ENCODE data around the gene CCNB2. TPM values are rescaled to one million over a fixed set of nuclear protein-coding genes. Genes with fewer than 3 reads are reported as not detected.

The CCNB2 gene
- total and polyA plus RNA-seq, 10 of the 15 experiments (the other 5 are each of a cell fraction or from before 2014, with no cell fraction given), result 74.1 to 211 (median 103) TPM

GRCh38 chr15:59140422-59141226, 35.7 kb downstream of the CCNB2 start (continued):
- TF ChIP-seq, protein P1, sequence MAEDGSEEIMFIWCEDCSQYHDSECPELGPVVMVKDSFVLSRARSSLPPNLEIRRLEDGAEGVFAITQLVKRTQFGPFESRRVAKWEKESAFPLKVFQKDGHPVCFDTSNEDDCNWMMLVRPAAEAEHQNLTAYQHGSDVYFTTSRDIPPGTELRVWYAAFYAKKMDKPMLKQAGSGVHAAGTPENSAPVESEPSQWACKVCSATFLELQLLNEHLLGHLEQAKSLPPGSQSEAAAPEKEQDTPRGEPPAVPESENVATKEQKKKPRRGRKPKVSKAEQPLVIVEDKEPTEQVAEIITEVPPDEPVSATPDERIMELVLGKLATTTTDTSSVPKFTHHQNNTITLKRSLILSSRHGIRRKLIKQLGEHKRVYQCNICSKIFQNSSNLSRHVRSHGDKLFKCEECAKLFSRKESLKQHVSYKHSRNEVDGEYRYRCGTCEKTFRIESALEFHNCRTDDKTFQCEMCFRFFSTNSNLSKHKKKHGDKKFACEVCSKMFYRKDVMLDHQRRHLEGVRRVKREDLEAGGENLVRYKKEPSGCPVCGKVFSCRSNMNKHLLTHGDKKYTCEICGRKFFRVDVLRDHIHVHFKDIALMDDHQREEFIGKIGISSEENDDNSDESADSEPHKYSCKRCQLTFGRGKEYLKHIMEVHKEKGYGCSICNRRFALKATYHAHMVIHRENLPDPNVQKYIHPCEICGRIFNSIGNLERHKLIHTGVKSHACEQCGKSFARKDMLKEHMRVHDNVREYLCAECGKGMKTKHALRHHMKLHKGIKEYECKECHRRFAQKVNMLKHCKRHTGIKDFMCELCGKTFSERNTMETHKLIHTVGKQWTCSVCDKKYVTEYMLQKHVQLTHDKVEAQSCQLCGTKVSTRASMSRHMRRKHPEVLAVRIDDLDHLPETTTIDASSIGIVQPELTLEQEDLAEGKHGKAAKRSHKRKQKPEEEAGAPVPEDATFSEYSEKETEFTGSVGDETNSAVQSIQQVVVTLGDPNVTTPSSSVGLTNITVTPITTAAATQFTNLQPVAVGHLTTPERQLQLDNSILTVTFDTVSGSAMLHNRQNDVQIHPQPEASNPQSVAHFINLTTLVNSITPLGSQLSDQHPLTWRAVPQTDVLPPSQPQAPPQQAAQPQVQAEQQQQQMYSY (CRISPR knock-in tag; IDR thresholded peaks at IDR 0.05), result no peak
- TF ChIP-seq SPI1 (IDR thresholded peaks at IDR 0.05; ENCODE audit: borderline replicate concordance, insufficient read depth, low read depth, low read length), result no peak
- no peak for TF ChIP-seq KDM1A (IDR thresholded peaks at IDR 0.05; ENCODE audit: borderline replicate concordance)
- no peak for TF ChIP-seq SP1 (IDR thresholded peaks at IDR 0.05; ENCODE audit: low read depth, low read length)
- TF ChIP-seq TCF12 (IDR thresholded peaks at IDR 0.05; ENCODE audit: low read depth, low read length), result no peak
- no peak for TF ChIP-seq ZNF207 (IDR thresholded peaks at IDR 0.05; ENCODE audit: borderline replicate concordance)

DNA sequence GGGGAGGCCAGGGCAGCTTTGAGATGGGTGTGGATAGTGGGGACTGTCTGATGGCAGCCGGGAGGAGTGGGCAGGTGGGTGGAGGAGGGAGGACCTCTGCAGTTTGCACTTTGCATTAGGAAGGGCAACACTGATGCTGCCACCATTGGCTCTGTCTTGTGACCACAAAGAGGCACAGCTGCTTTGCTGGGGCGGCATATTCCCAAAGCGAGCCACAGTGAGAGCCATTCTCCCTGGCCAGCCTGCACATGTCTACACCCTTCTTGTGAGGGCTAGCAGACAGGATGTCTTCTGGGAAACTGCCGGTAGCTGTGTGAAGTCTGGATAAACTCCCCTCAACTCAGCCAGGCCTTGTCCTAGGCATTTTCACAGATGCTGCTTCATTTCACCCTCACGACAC, 38.3 kb downstream of the CCNB2 start:
- ChIA-PET RAD21 (ENCODE audit: unreplicated experiment) (no interaction called here), SMC1A (ENCODE audit: uncharacterized antibody, unreplicated experiment) (no interaction called here), POLR2A (no interaction called here), CTCF (interaction anchor here (1.1 to 1.3 kb wide), 3 partner anchors 357 to 386 kb away, joined by 3 to 4 read pairs (median 3); no protein-coding TSS in a partner anchor)
- Histone ChIP-seq H3K4me1 (ENCODE audit: control insufficient read depth, insufficient read depth, low read length) (no peaks in the 10 kb centered on the region; the same call in 1 of the 2 replicates), H3K4me3 (no peak overlapping the region), H3K79me2 (ENCODE audit: control insufficient read depth, insufficient read depth, low read length) (no peaks in the 10 kb centered on the region), H3K9ac (ENCODE audit: control insufficient read depth, insufficient read depth, low read length) (no peak overlapping the region), H2AFZ (ENCODE audit: control insufficient read depth, low read depth, low read length) (no peak overlapping the region), H3K9me3 (replicated peaks; ENCODE audit: control insufficient read depth, insufficient read depth, low read length) (no peaks in the 10 kb centered on the region), H4K20me1 (ENCODE audit: control insufficient read depth, insufficient read depth) (no peaks in the 10 kb centered on the region), H3K4me2 (ENCODE audit: control insufficient read depth, insufficient read depth) (no peak overlapping the region), H3K36me3 (ENCODE audit: control insufficient read depth in 2 of 2, insufficient read depth in 2 of 2, low read length in 1 of 2) (peaks cover 14 to 34% of the 10 kb centered on the region in 2 experiments), H3K27me3 (replicated peaks in 1 of 2; ENCODE audit: control insufficient read depth in 2 of 2, insufficient read depth in 2 of 2, low read length in 1 of 2) (no peaks in the 10 kb centered on the region), H3K27ac (ENCODE audit: control insufficient read depth, insufficient read depth) (no peak overlapping the region)
- intact Hi-C loops (cut with micrococcal nuclease; ENCODE audit: unreplicated experiment) (loop anchor here (5.0 kb wide), 1 partner anchor 349 kb away; no protein-coding TSS in a partner anchor), in situ Hi-C loops (cut with MboI) (no loop called here)
- no TSS peak for BruUV-seq (replicated peaks)
- WGBS (ENCODE audit: insufficient coverage, insufficient replicate concordance, low lambda C conversion rate, missing lambda C conversion rate), result 99% methylated on average over 5 of the region's 5 CpGs
- FAIRE-seq (no peak), DNase-seq (ENCODE audit: low read depth, low spot score) (no peak), ATAC-seq (no peak)
- no peak for TF ChIP-seq NBN (IDR thresholded peaks at IDR 0.05)
- no peak for TF ChIP-seq CHD1 (IDR thresholded peaks at IDR 0.05; ENCODE audit: low read depth, low read length)
- TF ChIP-seq, protein P2, sequence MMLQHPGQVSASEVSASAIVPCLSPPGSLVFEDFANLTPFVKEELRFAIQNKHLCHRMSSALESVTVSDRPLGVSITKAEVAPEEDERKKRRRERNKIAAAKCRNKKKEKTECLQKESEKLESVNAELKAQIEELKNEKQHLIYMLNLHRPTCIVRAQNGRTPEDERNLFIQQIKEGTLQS (IDR thresholded peaks at IDR 0.05; ENCODE audit: borderline replicate concordance, extremely low read depth, low read depth, low read length), result no peak
- TF ChIP-seq HDAC2 (IDR thresholded peaks at IDR 0.05), result no peak
- no peak for TF ChIP-seq CBFB (IDR thresholded peaks at IDR 0.05; ENCODE audit: low read depth)
- no peak for TF ChIP-seq KDM1A (IDR thresholded peaks at IDR 0.05; ENCODE audit: borderline replicate concordance)
- TF ChIP-seq, protein P1 (CRISPR knock-in tag; IDR thresholded peaks at IDR 0.05), result no peak

All from GM12878 (cell line).